ENCODE data around the gene SPTB.

- no peak for TF ChIP-seq CTCF (IDR thresholded peaks at IDR 0.05)
- TF ChIP-seq POLR2A (IDR thresholded peaks at IDR 0.05) = no peak
Observed at GRCh38 chr14:64760916-64761315, 118.8 kb downstream of the SPTB start.
